ENCODE measurements around the gene GET4. TPM values are rescaled to one million over a fixed set of nuclear protein-coding genes. Genes with fewer than 3 reads are reported as not detected.

The GET4 gene
- polyA plus RNA-seq, 1 donor (not counting 4 experiments of a cell fraction or from before 2014, with no cell fraction given) = 21.1 TPM

- DNase-seq (ENCODE audit: low read depth, low spot score) = no peak
- Histone ChIP-seq H3K4me1 (ENCODE audit: control insufficient read depth, extremely low read depth, insufficient read depth, low read length) (peaks cover 11% of the 10 kb centered on the region), H3K79me2 (ENCODE audit: control insufficient read depth, insufficient read depth, low read length) (peaks cover 82% of the 10 kb centered on the region), H3K9me1 (ENCODE audit: control insufficient read depth, extremely low read depth, insufficient read depth, low read length) (no peaks in the 10 kb centered on the region), H3K27me3 (ENCODE audit: control insufficient read depth, extremely low read depth, insufficient read depth, low read length) (no peaks in the 10 kb centered on the region), H3K36me3 (ENCODE audit: control insufficient read depth in 2 of 2, extremely low read depth in 1 of 2, insufficient read depth in 2 of 2, low read length in 2 of 2) (peaks cover 6 to 17% of the 10 kb centered on the region in 2 experiments), H3K27ac (ENCODE audit: control insufficient read depth, insufficient read depth, low read length) (no peak overlapping the region), H3K9ac (ENCODE audit: control insufficient read depth, extremely low read depth, insufficient read depth, low read length) (no peak overlapping the region), H4K20me1 (ENCODE audit: control insufficient read depth, extremely low read depth, insufficient read depth, low read length) (peaks cover 11% of the 10 kb centered on the region), H2AFZ (ENCODE audit: control insufficient read depth, low read length) (no peak overlapping the region), H3K9me3 (ENCODE audit: control insufficient read depth, low read depth, low read length) (no peaks in the 10 kb centered on the region), H3K4me2 (ENCODE audit: control insufficient read depth, extremely low read depth, insufficient read depth, low read depth, low read length) (no peak overlapping the region), H3K4me3 (ENCODE audit: control insufficient read depth in 2 of 3, extremely low read depth in 1 of 3, insufficient read depth in 2 of 3, low read depth in 1 of 3, low read length in 3 of 3) (no peak overlapping the region)
- no peak for TF ChIP-seq CTCF (optimal IDR thresholded peaks at IDR 0.05 in 1 of 3, IDR thresholded peaks at IDR 0.05 in 1 of 3, conservative IDR thresholded peaks at IDR 0.05 in 1 of 3; ENCODE audit: extremely low read depth in 1 of 3, insufficient read depth in 2 of 3, low read length in 3 of 3)
- FAIRE-seq = no peak
- dilution Hi-C loops (cut with MboI; ENCODE audit: extremely low pct_ligation_motif_present, low sequenced_read_pairs) = no loop called here
These were observed 4.1 kb downstream of the GET4 start for GRCh38 chr7:880450-880849.

GRCh38 chr7:881441-882234 lies 5.3 kb downstream of the GET4 start:
- Histone ChIP-seq H3K9me3 (ENCODE audit: control insufficient read depth, low read depth, low read length) (no peaks in the 10 kb centered on the region), H3K36me3 (ENCODE audit: control insufficient read depth in 2 of 2, extremely low read depth in 1 of 2, insufficient read depth in 2 of 2, low read length in 2 of 2) (peaks cover 10 to 23% of the 10 kb centered on the region in 2 experiments), H3K27ac (ENCODE audit: control insufficient read depth, insufficient read depth, low read length) (no peak overlapping the region), H4K20me1 (ENCODE audit: control insufficient read depth, extremely low read depth, insufficient read depth, low read length) (peaks cover 11% of the 10 kb centered on the region), H3K9ac (ENCODE audit: control insufficient read depth, extremely low read depth, insufficient read depth, low read length) (no peak overlapping the region), H3K4me3 (ENCODE audit: control insufficient read depth in 2 of 3, extremely low read depth in 1 of 3, insufficient read depth in 2 of 3, low read depth in 1 of 3, low read length in 3 of 3) (no peak overlapping the region), H2AFZ (ENCODE audit: control insufficient read depth, low read length) (no peak overlapping the region), H3K79me2 (ENCODE audit: control insufficient read depth, insufficient read depth, low read length) (peaks cover 94% of the 10 kb centered on the region), H3K27me3 (ENCODE audit: control insufficient read depth, extremely low read depth, insufficient read depth, low read length) (no peaks in the 10 kb centered on the region), H3K4me1 (ENCODE audit: control insufficient read depth, extremely low read depth, insufficient read depth, low read length) (peaks cover 11% of the 10 kb centered on the region), H3K4me2 (ENCODE audit: control insufficient read depth, extremely low read depth, insufficient read depth, low read depth, low read length) (no peak overlapping the region), H3K9me1 (ENCODE audit: control insufficient read depth, extremely low read depth, insufficient read depth, low read length) (no peaks in the 10 kb centered on the region)
- FAIRE-seq (no peak), DNase-seq (ENCODE audit: low read depth, low spot score) (no peak)
- TF ChIP-seq EZH2 (IDR thresholded peaks at IDR 0.05; ENCODE audit: low read length) (no peak), CTCF (optimal IDR thresholded peaks at IDR 0.05 in 1 of 3, IDR thresholded peaks at IDR 0.05 in 1 of 3, conservative IDR thresholded peaks at IDR 0.05 in 1 of 3; ENCODE audit: extremely low read depth in 1 of 3, insufficient read depth in 2 of 3, low read length in 3 of 3) (no peak)
- dilution Hi-C loops (cut with MboI; ENCODE audit: extremely low pct_ligation_motif_present, low sequenced_read_pairs) = no loop called here
